Coronary artery (tissue), 2 donors: Measurements from ENCODE around the gene TGM2.

ENCODE experiments used
- DNase-seq: peaks from one replicate; pipeline ENCODE4 v3.0.0-alpha.2; 2017; ENCODE audit warnings: low spot score
- H3K27ac ChIP-seq, 2 donors: fragments of 200-600 bp; sonication (generic); one replicate each; pipeline ENCODE4 v1.5.1; 2016 to 2019
- H3K4me3 ChIP-seq: fragments of 200-600 bp; sonication (generic); 2 replicates; pipeline ENCODE4 v1.5.1; 2016; ENCODE audit warnings: mild to moderate bottlenecking, moderate library complexity
- CTCF ChIP-seq: fragments of 200-600 bp; sonication (generic); IDR thresholded peaks from one replicate; pipeline ENCODE4 v1.5.1; 2019; ENCODE audit warnings: antibody characterized with exemption

Gene TGM2

DNA sequence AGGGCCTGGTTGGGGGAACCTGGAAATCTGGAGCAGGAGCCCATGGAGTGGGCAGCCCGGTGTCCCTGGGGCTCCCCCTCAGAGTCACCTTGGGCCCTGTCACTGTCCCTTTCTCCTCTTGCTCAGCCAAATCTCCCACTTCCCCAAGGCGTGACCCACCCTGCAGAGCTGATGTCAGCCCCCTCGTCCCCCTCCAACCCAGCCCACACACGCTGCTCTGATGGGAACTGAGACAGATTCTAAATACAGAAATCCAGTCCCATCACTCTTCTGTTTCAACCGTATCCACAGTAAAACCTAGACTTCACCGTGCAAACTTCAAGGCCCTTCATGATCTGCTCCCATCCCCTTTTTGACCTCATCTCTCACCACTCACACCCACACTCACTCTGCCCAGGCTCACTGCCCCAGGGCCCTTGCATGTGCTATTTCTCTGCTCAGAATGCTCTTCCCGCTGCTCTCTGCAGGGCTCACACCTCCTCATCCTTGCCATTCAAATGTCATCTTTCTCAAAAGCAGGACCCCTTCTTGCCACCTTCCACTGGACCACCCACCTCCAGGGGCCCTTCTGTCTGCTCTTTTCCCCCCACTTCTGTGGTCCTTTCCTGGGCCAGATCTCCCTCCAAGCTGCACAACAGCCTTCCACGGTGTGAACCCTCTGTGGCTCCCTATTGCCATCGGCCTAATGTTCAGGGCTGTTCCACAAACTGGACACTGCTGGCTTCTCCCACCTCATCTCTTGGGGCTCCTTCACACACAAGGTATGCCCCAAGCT, 16.6 kb downstream of the TGM2 start:
- H3K4me3 ChIP-seq = no peak overlapping the region
- H3K27ac ChIP-seq = peak overlapping the region; percentile 53 to 76
- DNase-seq = no peak
- TF ChIP-seq CTCF = no peak

- DNase-seq = no peak
- Histone ChIP-seq H3K4me3 (no peak overlapping the region), H3K27ac (peak overlapping the region; percentile 53 to 76)
- TF ChIP-seq CTCF = no peak
Observed at GRCh38 chr20:38147751-38148150, 17.3 kb downstream of the TGM2 start.

DNA sequence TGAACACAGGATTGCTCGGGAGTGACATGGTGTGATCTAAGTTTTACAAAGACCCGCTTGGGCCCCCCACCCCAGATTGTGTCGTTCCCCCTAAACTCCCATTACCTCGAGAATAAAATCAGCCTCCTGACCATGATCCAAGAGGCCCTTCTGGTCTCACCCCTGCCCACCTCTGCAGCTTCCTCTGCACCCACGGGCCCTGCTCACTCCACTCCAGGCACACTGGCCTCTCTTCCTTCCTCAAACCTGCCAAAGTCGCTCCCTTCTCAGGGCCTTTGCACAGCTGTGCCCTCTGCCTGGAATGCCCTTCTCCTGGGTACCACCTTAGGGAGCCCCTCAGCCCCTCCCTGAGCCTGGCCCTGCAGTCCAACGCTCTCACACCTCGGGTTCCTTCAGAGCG, 17.9 kb downstream of the TGM2 start:
- no peak for DNase-seq
- TF ChIP-seq CTCF = no peak
- H3K4me3 ChIP-seq = no peak overlapping the region
- peak overlapping the region; percentile 53 to 76 for H3K27ac ChIP-seq

DNA sequence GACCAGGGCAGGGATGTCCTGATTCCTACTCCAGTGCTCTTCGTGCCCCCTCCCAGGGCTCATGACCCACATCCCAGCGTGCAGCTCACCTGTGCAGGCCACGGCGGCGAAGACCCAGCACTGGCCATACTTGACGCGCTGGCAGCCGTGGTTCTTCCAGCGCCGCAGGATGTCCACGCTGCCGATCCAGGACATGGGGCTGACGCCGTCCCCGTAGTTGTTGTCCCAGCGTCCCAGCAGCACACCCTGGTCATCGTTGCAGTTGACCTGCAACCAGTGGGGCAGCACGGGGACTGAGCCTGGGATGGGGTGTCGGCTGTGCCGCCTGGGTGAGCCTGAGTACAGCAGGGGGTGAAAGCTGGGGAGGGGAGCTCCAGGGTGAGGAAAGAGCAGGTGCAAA, 18.4 kb downstream of the TGM2 start:
- no peak for DNase-seq

DNA sequence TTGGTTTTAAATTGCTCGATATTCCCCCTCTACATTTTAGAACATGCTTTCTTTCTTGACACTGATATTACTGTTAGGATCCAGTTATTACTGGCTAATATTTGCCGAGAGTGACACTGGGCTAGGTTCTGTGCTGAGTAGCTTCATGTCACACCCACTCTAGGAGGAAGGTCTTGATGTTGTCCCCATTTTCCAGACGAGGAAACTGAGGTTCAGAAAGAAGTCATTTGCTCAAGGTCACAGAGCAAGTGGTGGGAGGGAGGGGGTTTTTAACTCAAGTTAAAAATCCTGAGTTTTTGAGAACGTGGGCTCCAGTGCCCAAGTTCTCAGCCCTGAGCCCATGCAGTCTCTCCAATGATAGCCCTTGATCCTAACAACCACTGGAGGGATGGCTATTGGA, 18.9 kb downstream of the TGM2 start:
- TF ChIP-seq CTCF = no peak
- peak overlapping the region in 1 of 2 donors; percentile 76 for H3K27ac ChIP-seq
- DNase-seq = no peak
- H3K4me3 ChIP-seq = no peak overlapping the region

More for the DNA sequence above, 18.4 kb downstream of the TGM2 start:
- TF ChIP-seq CTCF = no peak
- H3K27ac ChIP-seq = peak overlapping the region in 1 of 2 donors; percentile 76
- H3K4me3 ChIP-seq = no peak overlapping the region

- H3K4me3 ChIP-seq = no peak overlapping the region
- peak overlapping the region; percentile 86 to 89 for H3K27ac ChIP-seq
- no peak for TF ChIP-seq CTCF
- DNase-seq = no peak
Observed at GRCh38 chr20:38145729-38146075, 19.4 kb downstream of the TGM2 start.

- Histone ChIP-seq H3K27ac (peak overlapping the region; percentile 86 to 89), H3K4me3 (peak overlapping the region; percentile 18)
- no peak for TF ChIP-seq CTCF
- no peak for DNase-seq
Observed at GRCh38 chr20:38144974-38145728, 19.9 kb downstream of the TGM2 start.
